IPS DF 4.7 (cell line): ENCODE results near the gene HYI.
"Not testable (repeated sequence)": the region's sequence is repeated elsewhere in the genome, so short reads cannot be mapped to it uniquely, and the experiment has no call there.

Source experiments
- DNase-seq: peaks from one replicate; pipeline ENCODE4 v3.0.0-alpha.2; 2013; ENCODE audit warnings: low spot score; ENCODE audit errors: extremely low read depth

Gene HYI, protein sequence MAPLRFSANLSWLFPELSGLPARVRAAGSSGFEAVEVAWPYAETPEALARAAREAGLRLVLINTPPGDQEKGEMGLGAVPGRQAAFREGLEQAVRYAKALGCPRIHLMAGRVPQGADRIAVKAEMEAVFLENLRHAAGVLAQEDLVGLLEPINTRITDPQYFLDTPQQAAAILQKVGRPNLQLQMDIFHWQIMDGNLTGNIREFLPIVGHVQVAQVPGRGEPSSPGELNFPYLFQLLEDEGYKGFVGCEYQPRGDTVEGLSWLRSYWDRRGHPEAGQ

DNA sequence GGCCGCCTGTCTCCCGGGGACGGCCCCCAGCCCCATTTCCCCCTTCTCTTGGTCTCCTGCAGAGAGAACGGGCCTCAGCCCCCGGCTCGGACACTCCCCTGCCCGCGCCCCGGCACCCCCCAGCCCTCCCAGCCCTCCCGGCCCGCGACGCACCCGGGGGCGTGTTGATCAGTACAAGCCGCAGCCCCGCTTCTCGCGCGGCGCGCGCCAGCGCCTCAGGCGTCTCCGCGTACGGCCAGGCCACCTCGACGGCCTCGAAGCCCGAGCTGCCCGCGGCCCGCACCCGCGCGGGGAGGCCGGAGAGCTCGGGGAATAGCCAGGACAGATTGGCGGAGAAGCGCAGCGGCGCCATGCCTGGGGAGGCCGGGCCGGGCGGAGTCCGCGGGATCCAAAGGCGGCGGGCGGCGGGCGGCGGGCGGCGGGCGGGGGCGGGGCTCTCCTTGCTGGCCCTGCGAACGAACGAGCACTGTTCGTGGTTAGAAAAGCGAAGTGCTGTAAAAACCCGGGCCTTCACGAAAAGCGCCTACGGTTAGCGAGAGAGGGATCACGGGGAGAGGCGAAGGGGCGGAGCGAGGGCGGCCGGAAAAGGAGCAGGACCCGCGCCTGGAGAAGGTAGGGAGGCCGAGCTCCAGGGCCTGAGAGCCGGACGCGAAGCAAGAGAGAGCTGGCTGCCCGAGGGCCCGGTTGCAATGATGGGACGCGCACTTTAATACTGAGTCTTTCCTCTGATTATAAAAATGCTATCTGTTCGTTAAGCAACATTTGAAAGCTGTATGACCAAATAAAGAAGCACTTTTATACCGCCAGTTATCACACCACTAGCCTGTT, at the start of gene HYI:
HYI (minus strand) TSS at position 490 of the 828 bp plus-strand sequence; CDS start at position 352, 138 bp downstream.
- no peak for DNase-seq

DNA sequence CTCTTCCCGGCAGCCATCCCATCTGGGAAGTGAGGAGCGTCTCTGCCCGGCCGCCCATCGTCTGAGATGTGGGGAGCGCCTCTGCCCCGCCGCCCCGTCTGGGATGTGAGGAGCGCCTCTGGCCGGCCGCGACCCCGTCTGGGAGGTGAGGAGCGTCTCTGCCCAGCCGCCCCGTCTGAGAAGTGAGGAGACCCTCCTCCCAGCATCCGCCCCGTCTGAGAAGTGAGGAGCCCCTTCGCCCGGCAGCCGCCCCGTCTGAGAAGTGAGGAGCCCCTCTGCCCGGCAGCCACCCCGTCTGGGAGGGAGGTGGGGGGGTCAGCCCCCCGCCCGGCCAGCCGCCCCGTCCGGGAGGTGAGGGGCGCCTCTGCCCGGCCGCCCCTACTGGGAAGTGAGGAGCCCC, 48.1 kb upstream of the HYI start:
- not testable (repeated sequence) for DNase-seq

DNA sequence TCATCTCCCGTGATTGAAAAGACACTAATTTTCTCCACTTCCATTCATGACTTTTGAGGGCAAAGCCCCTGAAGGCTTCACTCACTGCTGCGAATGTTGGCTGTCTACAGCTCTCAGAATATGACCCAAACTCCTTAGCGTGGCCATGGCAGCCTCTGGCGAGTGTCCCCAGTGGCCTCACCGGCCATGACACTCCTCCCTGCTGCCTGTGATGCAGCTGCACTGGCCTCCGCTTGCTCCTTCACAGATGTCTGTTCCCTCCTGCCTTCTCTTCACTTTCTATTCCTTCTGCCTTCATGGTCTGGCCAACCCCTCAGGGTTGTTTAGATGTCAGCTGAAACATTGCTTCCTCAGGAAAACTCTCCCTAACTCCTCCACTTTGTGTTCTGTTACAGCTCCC, 46.2 kb upstream of the HYI start:
- no peak for DNase-seq

DNA sequence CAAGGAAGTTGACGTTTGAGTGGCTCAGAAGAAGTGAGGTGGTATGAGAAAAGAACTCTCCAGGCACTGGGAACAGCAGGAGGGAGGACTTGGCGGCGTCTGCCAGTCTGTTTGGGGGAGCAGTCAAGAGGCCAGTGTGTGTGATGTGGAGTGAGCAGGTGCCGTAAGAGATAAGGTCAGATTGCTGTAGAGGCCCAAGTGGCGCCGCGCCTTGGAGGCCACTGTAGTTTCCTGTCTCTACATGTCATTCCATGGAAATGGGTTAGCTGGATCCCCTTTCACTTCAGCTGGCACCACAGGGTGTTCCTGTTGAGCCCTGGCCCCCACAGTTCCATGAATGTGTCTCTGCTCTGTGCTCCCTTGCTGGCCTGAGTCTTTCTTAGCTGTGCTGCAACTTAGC, 41.5 kb upstream of the HYI start:
- no peak for DNase-seq

DNA sequence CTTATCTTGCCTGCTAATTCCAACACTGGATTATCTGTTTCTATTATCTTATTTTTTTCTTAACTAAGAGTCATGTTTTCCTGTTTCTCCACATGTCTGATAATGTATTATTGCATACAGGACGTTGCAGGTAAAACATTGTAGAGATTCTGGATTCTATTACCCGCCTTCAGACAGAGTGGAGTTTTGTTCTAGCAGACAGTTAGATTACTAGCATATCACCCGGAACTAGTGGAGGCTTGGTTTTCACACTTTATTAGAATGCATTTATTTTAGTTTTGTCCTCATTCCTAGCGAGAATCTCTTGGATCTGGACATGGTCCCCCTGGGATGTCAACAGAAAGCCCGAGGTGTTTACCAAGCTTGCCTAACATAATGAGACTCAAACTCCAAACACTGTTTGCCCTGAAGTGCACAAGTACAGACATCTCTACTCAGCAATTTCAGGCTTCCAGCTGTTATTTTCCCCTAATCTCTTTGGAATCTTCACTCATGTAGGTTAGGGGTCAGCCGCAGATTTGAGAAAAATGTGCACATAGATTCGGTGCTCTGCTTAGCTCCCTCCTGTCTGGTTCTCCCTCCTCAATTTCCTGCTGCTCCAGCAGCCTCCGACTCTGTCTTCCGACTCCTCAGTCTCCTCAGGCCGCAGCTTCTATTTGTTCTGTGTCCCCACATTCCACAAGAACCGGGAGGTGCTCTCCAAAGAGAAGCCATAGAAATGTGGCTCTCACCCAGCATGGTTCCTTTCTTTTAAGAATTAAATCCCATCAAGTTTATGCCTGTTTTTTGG, 40.1 kb upstream of the HYI start:
- DNase-seq = peak; percentile 53

DNA sequence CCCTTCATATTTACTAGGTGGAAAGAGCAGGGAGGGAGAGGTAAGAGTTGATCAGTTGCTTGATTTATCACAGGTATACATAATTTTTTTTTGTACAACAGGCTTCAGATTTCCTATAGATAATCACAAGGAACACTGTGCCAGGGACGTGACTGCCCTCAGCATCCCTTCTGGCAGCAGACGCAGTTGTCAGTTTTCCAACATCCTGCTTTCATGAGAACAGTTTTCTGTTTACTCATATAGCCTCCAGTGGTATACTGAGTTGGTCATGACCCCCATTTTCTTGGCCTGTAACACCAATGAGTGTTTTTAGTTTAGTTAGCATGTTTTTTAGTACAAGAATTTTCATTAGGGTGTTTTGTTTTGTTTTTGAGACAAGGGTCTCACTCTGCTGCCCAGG, 39.1 kb upstream of the HYI start:
- DNase-seq = no peak

DNA sequence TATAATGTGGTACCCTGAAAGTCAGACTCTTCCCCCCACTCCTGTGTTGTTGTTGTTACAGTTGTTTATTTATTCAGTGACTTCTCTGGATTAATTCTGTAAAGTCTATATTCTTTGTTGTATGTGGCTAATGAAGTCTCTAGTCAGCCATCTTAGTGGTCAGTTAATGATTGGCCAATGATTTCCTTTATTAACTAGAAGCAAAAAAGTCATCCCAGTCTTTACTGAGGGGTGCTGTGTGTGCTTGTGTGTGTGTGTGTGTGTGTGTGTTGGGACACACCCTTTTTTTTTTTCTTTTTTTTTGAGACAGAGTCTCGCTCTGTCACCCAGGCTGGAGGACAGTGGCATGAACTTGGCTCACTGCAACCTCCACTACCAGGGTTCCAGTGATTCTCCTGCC, 37.3 kb upstream of the HYI start:
- no peak for DNase-seq

DNA sequence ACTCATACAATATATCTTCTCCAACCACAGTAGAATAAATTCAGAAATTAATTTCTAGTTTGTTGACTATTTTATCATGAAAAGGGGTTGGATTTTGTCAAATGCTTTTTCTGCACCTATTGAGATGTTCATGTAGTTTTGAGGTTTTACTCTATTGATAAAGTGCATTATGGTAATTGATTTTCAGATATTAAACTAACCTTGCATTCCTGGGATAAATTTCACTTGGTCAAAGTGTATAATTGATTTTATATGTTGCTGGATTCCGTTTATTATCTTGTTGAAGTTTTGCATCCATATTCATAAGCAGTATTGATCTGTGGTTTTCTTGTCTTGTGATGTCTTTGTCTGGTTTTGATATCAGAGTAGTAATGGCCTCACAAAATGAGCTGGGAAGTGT, 34.4 kb upstream of the HYI start:
- DNase-seq = no peak

DNA sequence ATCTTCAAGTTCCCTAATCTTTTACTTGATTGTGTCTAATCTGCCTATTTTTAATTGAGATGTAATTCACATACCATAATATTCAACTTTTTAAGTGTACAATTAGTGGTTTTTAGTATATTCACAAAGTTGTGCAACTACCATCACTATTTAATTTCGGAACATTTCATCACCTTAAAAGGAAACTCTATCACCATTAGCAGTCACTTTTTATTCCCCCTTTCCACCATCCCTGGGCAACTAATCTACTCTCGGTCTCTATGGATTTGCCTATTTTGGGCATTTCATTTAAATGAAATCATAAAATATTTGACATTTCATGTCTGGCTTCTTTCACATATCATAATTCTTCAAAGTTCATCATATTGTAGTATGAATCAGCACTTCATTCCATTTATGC, 30.6 kb upstream of the HYI start:
- DNase-seq = no peak

DNA sequence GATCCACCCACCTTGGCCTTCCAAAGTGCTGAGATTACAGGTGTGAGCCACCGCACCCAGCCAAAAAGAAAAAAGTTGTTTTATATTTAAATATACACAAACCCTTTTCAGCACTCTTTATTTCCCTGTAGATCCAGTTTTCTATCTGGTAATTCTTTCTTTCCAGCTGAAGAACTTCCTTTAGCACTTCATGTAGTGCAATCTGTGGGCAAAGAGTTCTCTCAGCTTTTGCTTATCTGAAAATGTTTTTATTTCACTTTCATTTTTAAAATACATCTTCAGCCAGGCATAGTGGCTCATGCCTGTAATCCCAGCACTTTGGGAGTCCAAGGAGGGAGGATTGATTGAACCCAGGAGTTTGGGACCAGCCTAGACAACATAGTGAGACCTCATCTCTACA, 28.5 kb upstream of the HYI start:
- DNase-seq = no peak

DNA sequence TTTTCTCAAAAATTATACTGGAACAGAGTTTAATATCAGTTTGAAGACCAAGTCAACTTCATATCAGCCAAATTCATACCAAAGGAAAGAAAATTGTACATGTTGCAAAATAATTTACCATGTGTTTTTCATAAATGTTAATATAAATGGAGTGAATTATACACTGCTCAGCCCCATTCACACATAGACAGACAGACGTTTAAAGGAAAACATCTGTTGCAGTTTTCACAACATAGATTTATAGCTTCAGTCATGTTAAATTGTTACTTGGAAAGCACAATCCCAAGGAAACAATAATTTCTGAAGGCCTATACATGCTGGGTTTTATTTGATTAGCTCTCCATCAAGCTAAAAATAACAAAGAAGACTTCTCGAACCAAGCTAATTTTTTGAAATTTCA, 27.8 kb upstream of the HYI start:
- no peak for DNase-seq

DNA sequence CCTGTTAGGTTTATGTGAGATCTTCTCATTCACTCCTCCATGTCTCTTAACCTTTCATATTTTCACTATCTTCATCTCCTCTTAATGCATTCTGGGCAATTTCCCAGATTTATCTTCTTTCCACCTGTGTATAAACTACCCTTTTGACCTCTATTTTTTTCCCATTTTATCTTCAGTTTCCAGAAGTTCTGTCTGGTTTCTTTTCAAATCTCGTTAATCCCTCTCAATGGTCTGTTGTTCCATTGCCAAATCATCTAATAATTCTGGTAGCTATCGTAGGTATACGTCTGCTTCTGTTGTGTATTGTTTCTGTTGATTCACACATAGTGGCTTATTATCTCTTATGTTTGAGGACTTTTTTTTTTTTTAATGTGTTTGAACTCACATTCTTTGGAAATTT, 25.7 kb upstream of the HYI start:
- DNase-seq = no peak

DNA sequence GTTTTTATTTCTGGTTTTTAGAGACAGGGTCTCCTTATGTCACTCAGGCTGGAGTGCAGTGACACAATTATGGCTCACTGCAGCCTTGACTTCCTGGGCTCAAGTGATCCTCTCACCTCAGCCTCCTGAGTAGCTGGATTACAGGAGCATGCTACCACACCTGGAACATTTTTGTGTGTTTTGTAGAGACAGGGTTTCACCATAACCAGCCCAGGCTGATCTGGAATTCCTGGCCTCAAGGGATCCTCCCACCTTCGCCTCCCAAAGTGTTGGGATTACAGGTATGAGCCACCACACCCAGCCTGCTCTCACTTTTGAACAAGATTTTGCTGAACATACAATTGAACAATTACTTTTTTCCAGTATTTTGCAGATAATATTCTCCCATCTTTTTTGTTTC, 24.0 kb upstream of the HYI start:
- no peak for DNase-seq

DNA sequence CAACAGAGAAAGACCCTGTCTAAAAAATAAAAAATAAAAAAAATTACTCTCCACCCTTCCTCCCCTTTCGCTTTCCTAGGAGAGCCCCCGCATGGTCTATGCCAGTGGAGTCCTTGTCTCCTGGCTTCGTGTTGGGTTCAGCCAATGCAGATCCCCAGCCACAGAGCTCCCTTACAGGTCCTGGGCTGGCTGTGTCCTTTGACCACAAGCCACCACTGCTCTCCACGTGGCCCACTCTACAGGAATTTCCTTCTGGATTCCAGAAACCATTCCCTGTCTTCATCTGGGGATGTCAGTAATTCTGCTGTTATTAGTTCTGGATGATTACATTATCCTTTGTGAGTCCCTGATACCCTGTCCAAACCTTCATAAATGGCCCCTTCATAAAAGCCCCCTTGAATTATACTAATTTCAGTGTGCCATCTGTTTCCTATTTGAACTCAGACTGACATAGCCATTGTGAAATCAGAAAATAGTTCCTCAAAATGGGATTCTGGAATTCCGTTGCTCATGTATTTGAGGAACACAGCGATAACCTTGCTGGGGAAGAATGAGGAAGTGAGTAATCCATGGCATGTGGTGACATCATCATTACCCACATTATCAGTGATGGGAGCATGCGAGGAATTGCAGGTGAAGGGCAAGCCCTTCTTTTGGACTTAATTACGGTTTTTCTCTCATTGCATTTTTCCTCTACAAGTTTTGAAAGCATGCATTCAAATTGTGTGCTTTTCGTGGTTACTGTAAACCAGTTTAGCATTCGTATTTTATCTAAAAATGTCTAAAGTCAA, 22.1 kb upstream of the HYI start:
- DNase-seq = not testable (repeated sequence)

DNA sequence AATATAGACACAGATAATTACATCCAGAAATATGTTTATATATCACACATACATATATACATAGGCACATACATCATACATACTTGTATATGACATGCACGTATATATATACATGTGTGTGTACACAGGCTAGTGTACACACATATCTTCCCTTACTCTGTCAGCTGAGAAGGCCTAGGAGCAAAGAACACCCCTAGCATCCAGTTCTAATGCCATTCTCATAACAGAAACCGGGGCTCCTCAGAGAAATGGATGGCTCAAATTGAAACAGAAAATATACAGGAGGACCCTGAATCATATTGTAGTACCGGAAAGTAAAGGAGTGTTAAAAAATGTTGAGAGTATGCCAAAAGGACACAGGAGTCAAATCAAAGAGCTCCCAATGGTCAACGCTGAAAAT, 19.7 kb upstream of the HYI start:
- DNase-seq = no peak

DNA sequence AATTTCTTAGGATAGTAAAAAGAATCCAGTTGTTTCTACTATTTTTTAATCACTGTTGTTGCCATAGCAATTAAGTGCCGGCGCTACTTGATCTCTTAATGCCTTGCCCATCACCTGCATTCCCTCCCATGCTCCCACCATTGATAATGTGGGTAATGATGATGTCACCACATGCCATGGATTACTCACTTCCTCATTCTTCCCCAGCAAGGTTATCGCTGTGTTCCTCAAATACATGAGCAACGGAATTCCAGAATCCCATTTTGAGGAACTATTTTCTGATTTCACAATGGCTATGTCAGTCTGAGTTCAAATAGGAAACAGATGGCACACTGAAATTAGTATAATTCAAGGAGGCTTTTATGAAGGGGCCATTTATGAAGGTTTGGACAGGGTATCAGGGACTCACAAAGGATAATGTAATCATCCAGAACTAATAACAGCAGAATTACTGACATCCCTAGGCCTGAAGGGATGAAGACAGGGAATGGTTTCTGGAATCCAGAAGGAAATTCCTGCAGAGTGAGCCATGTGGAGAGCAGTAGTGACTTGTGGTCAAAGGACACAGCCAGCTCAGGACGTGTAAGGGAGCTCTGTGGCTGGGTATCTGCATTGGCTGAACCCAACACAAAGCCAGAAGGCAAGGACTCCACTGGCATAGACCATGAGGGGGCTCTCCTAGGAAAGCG, 18.9 kb upstream of the HYI start:
- DNase-seq = not testable (repeated sequence)

DNA sequence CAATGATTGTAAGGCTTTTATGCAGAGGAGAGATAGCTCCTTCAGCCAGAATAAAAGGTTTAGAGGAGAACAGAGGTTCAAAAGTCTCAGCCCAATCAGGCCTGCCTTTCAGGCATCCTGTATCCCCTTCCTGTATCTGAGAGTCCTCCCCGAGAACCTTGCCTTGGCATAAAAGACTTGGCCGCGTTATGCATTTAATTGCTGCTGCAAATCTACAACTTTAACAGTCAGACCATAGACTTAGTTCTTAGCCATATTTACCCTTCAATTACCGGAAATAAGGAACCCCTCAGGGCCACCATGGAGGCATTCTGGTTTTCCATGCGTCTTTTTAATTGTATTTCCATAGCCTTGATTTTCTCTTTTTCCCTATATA, 18.3 kb upstream of the HYI start:
- no peak for DNase-seq

DNA sequence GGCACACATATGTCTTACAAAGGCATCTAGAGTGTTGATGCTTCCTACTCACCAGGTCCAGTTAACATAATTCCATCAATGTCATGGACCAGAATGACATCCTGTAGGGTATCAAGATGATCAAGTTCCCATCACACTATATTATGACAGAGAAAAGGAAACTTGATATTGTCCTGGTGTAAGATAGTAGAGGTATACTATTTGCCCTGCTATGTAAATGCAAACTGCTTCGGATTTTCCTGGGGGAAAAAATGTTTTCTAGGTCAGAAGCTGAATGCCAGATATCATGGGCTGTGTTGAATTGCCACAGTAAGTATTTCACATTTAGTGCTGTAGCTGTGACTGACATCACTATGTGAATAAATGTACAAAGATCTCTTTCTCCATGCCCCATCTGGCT, 16.2 kb upstream of the HYI start:
- DNase-seq = no peak

DNA sequence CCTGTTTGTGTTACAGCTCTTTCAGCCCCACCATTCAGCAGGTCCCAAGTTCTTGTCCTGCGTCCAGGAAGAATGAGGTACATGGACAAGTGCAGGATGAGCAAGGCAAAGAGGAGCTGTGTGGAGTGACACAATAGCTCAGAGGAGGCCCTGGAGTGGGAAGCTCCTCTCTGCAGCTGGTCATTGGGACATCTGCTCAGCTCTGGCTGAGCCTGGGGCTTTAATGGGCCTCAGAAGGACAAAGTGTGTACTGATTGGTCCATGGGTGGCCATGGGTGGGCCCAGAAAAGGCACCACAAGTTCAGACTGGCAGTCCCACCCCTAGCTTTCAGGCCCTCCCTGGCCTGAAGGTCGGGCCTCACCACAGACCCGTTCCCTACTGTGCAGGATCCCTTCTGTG, 14.7 kb upstream of the HYI start:
- DNase-seq = no peak

DNA sequence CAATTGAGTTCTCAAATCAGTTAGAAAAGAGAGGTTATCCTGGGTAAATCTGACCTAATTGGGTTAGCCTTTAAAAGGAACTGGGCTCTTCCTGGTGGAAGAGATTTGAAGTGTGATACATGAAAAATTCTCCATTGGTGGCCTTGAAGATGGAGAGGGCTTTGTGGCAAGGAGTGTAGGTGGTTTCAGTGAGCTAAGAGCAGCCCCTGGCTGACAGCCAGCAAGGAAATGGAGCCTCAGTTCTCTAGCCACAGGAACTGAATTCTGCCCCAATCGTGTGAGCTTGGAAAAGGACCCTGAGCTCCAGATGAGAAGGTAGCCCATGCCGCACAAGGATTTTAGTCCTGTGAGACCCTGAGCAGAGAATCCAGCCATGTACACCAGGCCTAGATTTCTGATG, 12.7 kb upstream of the HYI start:
- no peak for DNase-seq

DNA sequence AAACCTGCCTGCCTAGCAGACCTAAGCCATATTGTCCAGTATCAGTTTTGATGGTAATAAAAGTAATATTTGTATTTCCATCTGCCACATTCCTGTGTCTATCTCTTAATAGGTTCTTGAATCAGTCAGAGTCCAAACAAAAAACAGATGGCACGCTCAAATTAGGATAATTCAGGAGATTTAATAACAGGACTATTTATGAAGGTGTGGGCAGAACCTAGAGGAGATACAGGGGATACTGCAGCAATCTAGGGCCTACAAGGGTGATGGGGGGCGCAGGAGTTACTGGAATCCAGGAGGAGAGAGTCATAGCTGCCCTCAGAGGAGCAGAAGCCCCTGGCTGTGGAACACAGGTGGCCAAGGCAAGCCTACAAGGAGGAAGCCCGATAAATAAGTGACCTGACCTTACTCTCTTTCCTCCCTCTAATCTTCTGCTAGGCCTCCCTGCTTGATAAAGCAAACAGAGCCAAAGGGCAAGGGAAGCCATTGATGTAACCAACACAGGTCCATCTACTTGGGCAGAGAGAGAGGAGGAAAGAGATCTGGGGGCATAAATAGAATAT, 11.9 kb upstream of the HYI start:
- no peak for DNase-seq
